Neural cell (in vitro differentiated cells): ENCODE measurements around the gene ZNF536. TPM values are rescaled to one million over a fixed set of nuclear protein-coding genes. Genes with fewer than 3 reads are reported as not detected.

Experiments
- H2AFZ ChIP-seq: fragments of 200-600, 300-800 bp; sonication (generic), shearing (Covaris generic); 2 replicates; pipeline ENCODE4 v1.6.0; 2014; ENCODE audit warnings: low read depth, mild to moderate bottlenecking, antibody characterized with exemption, low read length, moderate library complexity
- H3F3A ChIP-seq: fragments of 200-600 bp; shearing (Covaris generic); 2 replicates; pipeline ENCODE4 v1.6.1; 2016; ENCODE audit warnings: mild to moderate bottlenecking, moderate library complexity, mixed read lengths, antibody characterized with exemption, low read length; ENCODE audit not compliant: insufficient read depth, poor library complexity, severe bottlenecking
- H3K27ac ChIP-seq: fragments of 200-600, 300-800 bp; sonication (generic), shearing (Covaris generic); 2 replicates; pipeline ENCODE4 v1.5.1; 2014; ENCODE audit warnings: mild to moderate bottlenecking, low read length, moderate library complexity
- H3K27me3 ChIP-seq: fragments of 300-800, 200-600 bp; sonication (generic), shearing (Covaris generic); 2 replicates; pipeline ENCODE4 v1.6.0; 2014; ENCODE audit warnings: mild to moderate bottlenecking, low read depth, low read length, moderate library complexity; ENCODE audit not compliant: insufficient read depth
- H3K36me3 ChIP-seq: fragments of 300-800, 200-600 bp; sonication (generic), shearing (Covaris generic); 2 replicates; pipeline ENCODE4 v1.5.1; 2014; ENCODE audit warnings: mild to moderate bottlenecking, antibody characterized with exemption, low read length, moderate library complexity; ENCODE audit not compliant: insufficient read depth
- H3K4me2 ChIP-seq: fragments of 300-800, 200-600 bp; sonication (generic), shearing (Covaris generic); 2 replicates; pipeline ENCODE4 v1.6.0; 2014; ENCODE audit warnings: mild to moderate bottlenecking, low read length
- H3K4me3 ChIP-seq: fragments of 300-800, 200-600 bp; sonication (generic), shearing (Covaris generic); 2 replicates; pipeline ENCODE4 v1.5.1; 2014; ENCODE audit warnings: mild to moderate bottlenecking, low read length, moderate library complexity
- H3K79me2 ChIP-seq: fragments of 200-600 bp; shearing (Covaris generic); replicated peaks from 2 replicates; pipeline ENCODE4 v1.6.0; 2014; ENCODE audit warnings: mild to moderate bottlenecking, low read length, moderate library complexity; ENCODE audit not compliant: insufficient read depth
- H3K9ac ChIP-seq: fragments of 300-800, 200-600 bp; sonication (generic), shearing (Covaris generic); 2 replicates; pipeline ENCODE4 v1.6.1; 2016; ENCODE audit warnings: mild to moderate bottlenecking, low read length, mixed read lengths
- H3K9me2 ChIP-seq: fragments of 200-600 bp; shearing (Covaris generic); 2 replicates; pipeline ENCODE4 v1.6.1; 2016; ENCODE audit warnings: mild to moderate bottlenecking, low read length, mixed read lengths; ENCODE audit not compliant: insufficient read depth
- H3K9me3 ChIP-seq: fragments of 200-600, 300-800 bp; sonication (generic), shearing (Covaris generic); 2 replicates; pipeline ENCODE4 v1.6.1; 2016; ENCODE audit warnings: mild to moderate bottlenecking, mixed run types, low read length, moderate library complexity, mixed read lengths
- H4K20me1 ChIP-seq: fragments of 200-600 bp; shearing (Covaris generic); 2 replicates; pipeline ENCODE4 v1.6.1; 2016; ENCODE audit warnings: mild to moderate bottlenecking, mixed run types; ENCODE audit not compliant: insufficient read depth
- MXI1 ChIP-seq: fragments of 450-650 bp; conservative IDR thresholded peaks from 2 replicates; pipeline ENCODE4 v1.6.1; 2014; ENCODE audit warnings: antibody characterized with exemption, mild to moderate bottlenecking; ENCODE audit not compliant: poor library complexity, severe bottlenecking
- POLR2AphosphoS5 ChIP-seq: IDR thresholded peaks from 2 replicates; pipeline ENCODE4 v1.6.1; 2012
- RAD21 ChIP-seq: fragments of 450-650 bp; conservative IDR thresholded peaks from 2 replicates; pipeline ENCODE4 v1.6.1; 2014; ENCODE audit warnings: antibody characterized with exemption, mild to moderate bottlenecking, moderate library complexity
- SMC3 ChIP-seq: fragments of 450-650 bp; conservative IDR thresholded peaks from 2 replicates; pipeline ENCODE4 v1.6.1; 2014; ENCODE audit warnings: antibody characterized with exemption, mild to moderate bottlenecking, moderate library complexity; ENCODE audit not compliant: poor library complexity
- TAF1 ChIP-seq: IDR thresholded peaks from 2 replicates; pipeline ENCODE4 v1.6.1; 2012; ENCODE audit warnings: low read depth
- polyA plus RNA-seq: library from polyadenylated mRNA; depleted of rRNA; stranded (reverse); fragments of >200 nt; gene quantifications from 2 replicates; pipeline ENCODE4 v1.2.3, GENCODE V29; 2014
- TF ChIP-seq, protein P1 (sequence below): IDR thresholded peaks from 2 replicates; pipeline ENCODE4 v1.6.1; 2012; ENCODE audit warnings: borderline replicate concordance
- TF ChIP-seq, protein P2 (sequence below): fragments of 450-650 bp; IDR thresholded peaks from 2 replicates; pipeline ENCODE4 v1.5.1; 2014; ENCODE audit warnings: antibody characterized with exemption, mild to moderate bottlenecking, moderate library complexity; ENCODE audit not compliant: poor library complexity, severe bottlenecking

The ZNF536 gene
- polyA plus RNA-seq, 1 donor from 2014 or later = 13.9 TPM

DNA sequence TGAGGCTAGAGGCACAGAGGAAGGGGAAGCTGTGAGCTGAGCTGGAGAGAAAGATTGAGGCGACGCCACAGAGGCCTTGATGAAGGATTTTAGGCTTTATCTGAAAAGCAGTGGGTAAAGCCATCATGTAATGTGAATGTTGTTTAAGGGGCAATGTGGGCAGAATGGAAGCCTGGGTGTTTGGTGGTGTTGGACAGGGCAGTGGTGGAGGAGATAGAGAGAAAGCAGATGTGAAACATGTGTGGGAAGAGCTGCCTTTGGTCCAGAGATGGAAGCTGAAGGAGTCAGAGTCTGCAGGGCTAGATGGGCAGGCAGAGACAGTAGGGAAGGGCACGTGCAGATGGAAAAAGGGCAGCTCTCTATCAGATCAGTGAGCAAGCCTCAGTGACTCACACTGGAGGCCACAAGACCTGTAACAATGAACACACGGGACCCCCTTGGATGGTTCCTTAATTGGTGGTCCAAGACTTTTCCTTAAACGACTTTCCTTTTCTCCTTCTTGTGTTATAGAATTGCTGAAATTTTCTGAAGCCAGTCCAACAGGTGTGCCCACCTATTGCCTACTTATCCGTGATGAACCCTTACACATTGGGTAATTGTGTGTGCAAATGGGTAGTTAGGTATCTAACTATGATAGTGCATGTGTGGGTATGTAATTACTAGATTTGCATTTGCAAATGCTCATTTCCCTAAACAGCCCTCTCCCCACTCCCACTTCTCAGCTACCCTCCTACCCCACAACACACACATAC is 21.7 kb downstream of the ZNF536 start:
- Histone ChIP-seq H3F3A (no peaks in the 10 kb centered on the region), H3K27ac (no peak overlapping the region), H3K79me2 (no peaks in the 10 kb centered on the region), H3K4me3 (no peak overlapping the region), H3K9me3 (no peaks in the 10 kb centered on the region), H3K9me2 (no peaks in the 10 kb centered on the region), H3K36me3 (no peaks in the 10 kb centered on the region), H2AFZ (no peak overlapping the region), H3K4me2 (no peak overlapping the region), H4K20me1 (no peaks in the 10 kb centered on the region), H3K9ac (no peak overlapping the region), H3K27me3 (no peaks in the 10 kb centered on the region)
- TF ChIP-seq RAD21 = no peak

DNA sequence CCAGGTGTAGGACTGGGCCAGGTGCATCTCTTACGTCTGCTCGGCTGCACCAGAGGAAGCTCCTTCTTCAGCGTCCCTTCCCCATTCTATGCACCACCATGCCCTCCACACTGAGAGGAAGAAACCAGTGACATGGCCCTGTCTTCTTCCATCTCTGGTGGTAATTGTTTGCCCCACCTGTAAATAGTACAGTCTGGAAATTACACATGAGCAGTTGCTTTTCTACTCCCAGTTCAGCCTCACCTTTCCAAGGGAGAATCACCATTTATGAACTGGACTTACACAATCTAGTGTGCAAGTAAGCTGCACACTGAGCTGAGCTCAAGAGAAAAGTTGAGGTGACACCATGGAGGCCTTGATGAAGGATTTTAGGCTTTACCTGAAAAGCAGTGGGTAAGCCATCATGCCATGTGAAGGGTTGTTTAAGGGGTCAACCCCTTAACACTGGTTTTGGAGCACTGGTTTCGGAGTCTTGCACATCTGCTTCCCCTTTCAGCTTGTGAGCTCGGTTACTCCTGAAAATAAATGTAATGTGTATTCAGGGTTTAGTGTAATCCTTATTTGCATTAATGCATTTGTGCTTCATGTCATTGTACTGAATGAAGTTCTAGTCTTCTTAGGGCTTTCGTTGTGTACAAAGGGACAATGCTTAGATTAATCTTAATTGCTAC is 22.4 kb downstream of the ZNF536 start:
- no peaks in the 10 kb centered on the region for H3K9me3 ChIP-seq

More for the DNA sequence above, 22.4 kb downstream of the ZNF536 start:
- Histone ChIP-seq H2AFZ (no peak overlapping the region), H3K79me2 (no peaks in the 10 kb centered on the region), H4K20me1 (no peaks in the 10 kb centered on the region), H3K9ac (no peak overlapping the region), H3K4me2 (no peak overlapping the region), H3K27me3 (no peaks in the 10 kb centered on the region), H3K9me2 (no peaks in the 10 kb centered on the region), H3K4me3 (no peak overlapping the region), H3K36me3 (no peaks in the 10 kb centered on the region), H3F3A (no peaks in the 10 kb centered on the region), H3K27ac (no peak overlapping the region)
- TF ChIP-seq, protein P1, sequence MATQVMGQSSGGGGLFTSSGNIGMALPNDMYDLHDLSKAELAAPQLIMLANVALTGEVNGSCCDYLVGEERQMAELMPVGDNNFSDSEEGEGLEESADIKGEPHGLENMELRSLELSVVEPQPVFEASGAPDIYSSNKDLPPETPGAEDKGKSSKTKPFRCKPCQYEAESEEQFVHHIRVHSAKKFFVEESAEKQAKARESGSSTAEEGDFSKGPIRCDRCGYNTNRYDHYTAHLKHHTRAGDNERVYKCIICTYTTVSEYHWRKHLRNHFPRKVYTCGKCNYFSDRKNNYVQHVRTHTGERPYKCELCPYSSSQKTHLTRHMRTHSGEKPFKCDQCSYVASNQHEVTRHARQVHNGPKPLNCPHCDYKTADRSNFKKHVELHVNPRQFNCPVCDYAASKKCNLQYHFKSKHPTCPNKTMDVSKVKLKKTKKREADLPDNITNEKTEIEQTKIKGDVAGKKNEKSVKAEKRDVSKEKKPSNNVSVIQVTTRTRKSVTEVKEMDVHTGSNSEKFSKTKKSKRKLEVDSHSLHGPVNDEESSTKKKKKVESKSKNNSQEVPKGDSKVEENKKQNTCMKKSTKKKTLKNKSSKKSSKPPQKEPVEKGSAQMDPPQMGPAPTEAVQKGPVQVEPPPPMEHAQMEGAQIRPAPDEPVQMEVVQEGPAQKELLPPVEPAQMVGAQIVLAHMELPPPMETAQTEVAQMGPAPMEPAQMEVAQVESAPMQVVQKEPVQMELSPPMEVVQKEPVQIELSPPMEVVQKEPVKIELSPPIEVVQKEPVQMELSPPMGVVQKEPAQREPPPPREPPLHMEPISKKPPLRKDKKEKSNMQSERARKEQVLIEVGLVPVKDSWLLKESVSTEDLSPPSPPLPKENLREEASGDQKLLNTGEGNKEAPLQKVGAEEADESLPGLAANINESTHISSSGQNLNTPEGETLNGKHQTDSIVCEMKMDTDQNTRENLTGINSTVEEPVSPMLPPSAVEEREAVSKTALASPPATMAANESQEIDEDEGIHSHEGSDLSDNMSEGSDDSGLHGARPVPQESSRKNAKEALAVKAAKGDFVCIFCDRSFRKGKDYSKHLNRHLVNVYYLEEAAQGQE = no peak
- TF ChIP-seq TAF1 (no peak), POLR2AphosphoS5 (no peak), MXI1 (no peak), SMC3 (no peak)
- TF ChIP-seq, protein P2, sequence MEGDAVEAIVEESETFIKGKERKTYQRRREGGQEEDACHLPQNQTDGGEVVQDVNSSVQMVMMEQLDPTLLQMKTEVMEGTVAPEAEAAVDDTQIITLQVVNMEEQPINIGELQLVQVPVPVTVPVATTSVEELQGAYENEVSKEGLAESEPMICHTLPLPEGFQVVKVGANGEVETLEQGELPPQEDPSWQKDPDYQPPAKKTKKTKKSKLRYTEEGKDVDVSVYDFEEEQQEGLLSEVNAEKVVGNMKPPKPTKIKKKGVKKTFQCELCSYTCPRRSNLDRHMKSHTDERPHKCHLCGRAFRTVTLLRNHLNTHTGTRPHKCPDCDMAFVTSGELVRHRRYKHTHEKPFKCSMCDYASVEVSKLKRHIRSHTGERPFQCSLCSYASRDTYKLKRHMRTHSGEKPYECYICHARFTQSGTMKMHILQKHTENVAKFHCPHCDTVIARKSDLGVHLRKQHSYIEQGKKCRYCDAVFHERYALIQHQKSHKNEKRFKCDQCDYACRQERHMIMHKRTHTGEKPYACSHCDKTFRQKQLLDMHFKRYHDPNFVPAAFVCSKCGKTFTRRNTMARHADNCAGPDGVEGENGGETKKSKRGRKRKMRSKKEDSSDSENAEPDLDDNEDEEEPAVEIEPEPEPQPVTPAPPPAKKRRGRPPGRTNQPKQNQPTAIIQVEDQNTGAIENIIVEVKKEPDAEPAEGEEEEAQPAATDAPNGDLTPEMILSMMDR = no peak
